Astrocyte of the spinal cord (primary cell): Measurements from ENCODE around the gene P3H4.

Experiments
- DNase-seq: peaks from one replicate; pipeline ENCODE4 v3.0.0; 2011; ENCODE audit warnings: low read depth, low spot score
- H3K4me3 ChIP-seq: 2 replicates; pipeline ENCODE4 v1.5.1; 2011; ENCODE audit warnings: low read depth, mild to moderate bottlenecking, low read length, moderate library complexity
- CTCF ChIP-seq: IDR thresholded peaks from 2 replicates; pipeline ENCODE4 v1.5.1; 2012; ENCODE audit warnings: low read depth, mild to moderate bottlenecking, low read length, inconsistent platforms
- in situ Hi-C: cut with HindIII; loops from 2 replicates; pipeline ENCODE4 v1.10.0; 2017; ENCODE audit warnings: low sequenced_read_pairs

The P3H4 gene

GRCh38 chr17:41769346-41769862 is 42.3 kb downstream of the P3H4 start:
- H3K4me3 ChIP-seq: no peak overlapping the region
- in situ Hi-C loops: no loop called here
- no peak for DNase-seq
- TF ChIP-seq CTCF: no peak

GRCh38 chr17:41768682-41769288 is 43.0 kb downstream of the P3H4 start:
- in situ Hi-C loops: no loop called here
- TF ChIP-seq CTCF: no peak
- H3K4me3 ChIP-seq: no peak overlapping the region
- no peak for DNase-seq

- DNase-seq: no peak
- TF ChIP-seq CTCF: no peak
- in situ Hi-C loops: no loop called here
- H3K4me3 ChIP-seq: no peak overlapping the region
These were observed 44.3 kb downstream of the P3H4 start for GRCh38 chr17:41767324-41768042.

GRCh38 chr17:41766135-41766534 is 45.6 kb downstream of the P3H4 start:
- in situ Hi-C loops: no loop called here
- DNase-seq: no peak
- H3K4me3 ChIP-seq: no peak overlapping the region
- no peak for TF ChIP-seq CTCF

GRCh38 chr17:41763327-41763726 is 48.4 kb downstream of the P3H4 start:
- TF ChIP-seq CTCF: no peak
- in situ Hi-C loops: no loop called here
- no peak overlapping the region for H3K4me3 ChIP-seq

GRCh38 chr17:41762841-41763240 is 48.9 kb downstream of the P3H4 start:
- no peak overlapping the region for H3K4me3 ChIP-seq
- no peak for DNase-seq
- in situ Hi-C loops: no loop called here
- TF ChIP-seq CTCF: no peak

More at GRCh38 chr17:41763327-41763726, 48.4 kb downstream of the P3H4 start:
- no peak for DNase-seq
